GM21529 (cell line): Measurements from ENCODE around the gene BCL2L11.
A peak's percentile ranks its signal among the peaks of the same experiment; 100 is the strongest.

Experiments used
- ATAC-seq: cut with Tn5 transposase; IDR thresholded peaks from one replicate; pipeline ENCODE4 v1.9.1; 2021; ENCODE audit not compliant: unreplicated experiment

The BCL2L11 gene

GRCh38 chr2:111117598-111118480 lies 2.9 kb upstream of the BCL2L11 start:
- ATAC-seq, result no peak

- ATAC-seq, result no peak
Observed at GRCh38 chr2:111118481-111118980, 2.2 kb upstream of the BCL2L11 start.

GRCh38 chr2:111118981-111119821 lies 1.5 kb upstream of the BCL2L11 start:
- ATAC-seq, result no peak

DNA sequence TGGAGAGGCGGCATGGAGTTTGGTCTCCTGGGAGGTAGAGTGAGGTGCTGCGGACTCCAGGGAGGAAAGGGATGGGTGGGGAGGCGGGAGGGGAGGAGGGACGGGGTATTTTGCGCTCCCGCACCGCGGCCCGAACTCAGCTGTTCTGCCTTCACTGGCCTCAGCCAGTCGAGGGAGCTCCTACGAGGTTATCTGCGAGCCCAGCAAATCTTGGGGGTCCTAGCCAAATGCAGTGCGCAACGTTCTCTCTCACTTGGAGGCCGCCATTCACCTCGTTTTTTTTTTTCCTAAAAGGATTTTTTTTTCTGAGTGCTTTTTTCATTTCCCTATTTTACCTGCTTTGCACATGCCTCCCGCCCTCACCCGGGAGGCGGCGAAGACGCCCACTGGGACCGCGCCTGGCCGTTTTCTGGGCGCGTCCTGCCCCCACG lies 877 bp upstream of the BCL2L11 start:
- peak; percentile 6 for ATAC-seq

- ATAC-seq, result no peak
Observed at GRCh38 chr2:111121028-111121827, 514 bp downstream of the BCL2L11 start.

GRCh38 chr2:111121828-111122630 lies 1.3 kb downstream of the BCL2L11 start:
- peak; percentile 53 for ATAC-seq

DNA sequence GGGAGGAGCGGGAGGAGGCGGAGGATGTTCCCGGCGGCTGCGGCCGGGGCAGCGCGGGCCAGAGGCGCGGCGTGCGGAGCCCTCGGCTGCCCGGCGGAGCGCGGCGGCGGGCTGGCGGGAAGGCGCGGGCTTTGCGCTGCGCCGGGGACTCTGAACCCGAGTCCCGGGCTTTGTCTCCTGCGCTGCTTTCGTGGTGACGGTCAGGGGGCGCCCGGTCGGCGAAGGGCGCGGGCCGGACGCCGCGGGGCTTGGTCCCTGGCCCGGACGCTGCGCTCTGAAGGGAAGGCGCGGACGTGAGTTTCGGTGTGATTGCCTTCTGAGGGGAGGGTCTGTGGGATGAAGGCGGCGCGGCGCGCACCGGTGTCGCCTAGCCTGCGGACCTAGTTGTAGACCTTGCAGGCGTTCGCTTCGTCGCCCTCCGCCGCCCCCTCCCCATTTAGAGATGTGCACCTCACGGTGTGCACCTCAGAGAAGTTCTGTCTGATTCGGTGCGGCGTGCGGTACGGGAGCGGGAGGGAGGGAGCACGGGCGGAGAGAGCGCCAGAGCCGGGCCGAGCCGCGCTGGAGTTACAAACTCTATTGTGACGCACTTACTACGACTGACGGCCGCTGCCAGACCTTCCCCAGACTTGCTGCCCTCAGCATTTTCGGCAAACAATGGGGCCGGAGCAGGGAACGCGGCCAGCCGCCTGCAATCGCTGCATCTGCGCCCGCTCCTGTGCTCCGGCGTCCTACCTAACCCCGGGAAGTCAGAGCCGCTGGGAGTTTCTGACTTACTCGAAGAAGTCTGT lies 2.1 kb downstream of the BCL2L11 start:
- no peak for ATAC-seq

DNA sequence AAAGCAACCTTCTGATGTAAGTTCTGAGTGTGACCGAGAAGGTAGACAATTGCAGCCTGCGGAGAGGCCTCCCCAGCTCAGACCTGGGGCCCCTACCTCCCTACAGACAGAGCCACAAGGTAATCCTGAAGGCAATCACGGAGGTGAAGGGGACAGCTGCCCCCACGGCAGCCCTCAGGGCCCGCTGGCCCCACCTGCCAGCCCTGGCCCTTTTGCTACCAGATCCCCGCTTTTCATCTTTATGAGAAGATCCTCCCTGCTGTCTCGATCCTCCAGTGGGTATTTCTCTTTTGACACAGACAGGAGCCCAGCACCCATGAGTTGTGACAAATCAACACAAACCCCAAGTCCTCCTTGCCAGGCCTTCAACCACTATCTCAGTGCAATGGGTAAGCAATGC lies 3.0 kb downstream of the BCL2L11 start:
- ATAC-seq, result no peak

- no peak for ATAC-seq
Observed at GRCh38 chr2:111126581-111126980, 5.9 kb downstream of the BCL2L11 start.

GRCh38 chr2:111127351-111127750 lies 6.6 kb downstream of the BCL2L11 start:
- ATAC-seq, result no peak

GRCh38 chr2:111128096-111128495 lies 7.4 kb downstream of the BCL2L11 start:
- no peak for ATAC-seq

DNA sequence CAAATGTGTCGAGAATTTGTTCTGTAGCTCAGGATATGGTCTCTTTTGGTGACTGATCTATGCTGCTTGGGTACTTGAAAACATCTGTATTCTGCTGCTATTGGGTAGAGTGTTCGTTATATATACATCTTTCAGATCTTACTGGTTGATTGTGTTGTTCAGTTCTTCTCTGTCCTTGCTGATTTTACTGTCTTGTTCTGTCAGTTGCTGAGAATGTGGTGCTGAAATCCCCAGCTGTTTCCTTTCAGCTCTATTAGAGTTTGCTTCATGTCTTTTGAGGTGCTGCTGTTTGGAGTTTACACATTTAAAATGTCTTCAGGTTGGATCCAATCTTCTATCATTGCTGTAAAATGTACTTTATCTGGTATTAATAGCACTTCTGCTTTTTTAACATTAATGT lies 12.9 kb downstream of the BCL2L11 start:
- ATAC-seq, result no peak

DNA sequence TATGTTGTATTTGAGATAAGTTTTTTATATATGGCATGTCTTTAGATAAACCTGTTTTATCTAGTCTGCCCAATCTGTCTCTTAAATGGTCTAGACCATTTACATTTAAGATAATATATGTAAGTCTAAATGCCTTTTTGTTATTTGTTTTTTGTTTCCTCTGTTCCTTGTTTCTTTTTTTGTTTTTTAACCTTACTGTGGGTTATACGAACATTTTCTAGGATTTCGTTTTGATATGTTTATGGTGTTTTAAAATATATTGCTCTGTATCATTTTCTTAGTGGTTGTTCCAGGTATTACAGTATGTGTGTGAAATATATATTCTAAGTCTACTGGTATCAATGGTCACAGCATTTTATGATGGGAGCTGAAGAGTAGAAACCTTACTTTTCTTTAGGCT lies 13.3 kb downstream of the BCL2L11 start:
- ATAC-seq, result no peak

GRCh38 chr2:111135237-111135909 lies 14.7 kb downstream of the BCL2L11 start:
- no peak for ATAC-seq

GRCh38 chr2:111135910-111136297 lies 15.2 kb downstream of the BCL2L11 start:
- ATAC-seq, result no peak

- no peak for ATAC-seq
Observed at GRCh38 chr2:111138839-111139238, 18.1 kb downstream of the BCL2L11 start.

GRCh38 chr2:111139637-111140317 lies 19.1 kb downstream of the BCL2L11 start:
- ATAC-seq, result no peak

- ATAC-seq, result no peak
Observed at GRCh38 chr2:111140815-111141214, 20.1 kb downstream of the BCL2L11 start.
